HL-60 (cell line): ENCODE results near the gene AK9.
A peak's percentile ranks its signal among the peaks of the same experiment; 100 is the strongest.

Source experiments
- DNase-seq, 2 experiments: peaks; one replicate each; pipeline ENCODE4 v3.0.0-alpha.2; 2010 to 2020; ENCODE audit warnings: low read depth in 1 of 2, low spot score in 1 of 2
- H3K27ac ChIP-seq: fragments of 250-450 bp; sonication (Bioruptor Pico); replicated peaks from 2 replicates; pipeline ENCODE4 v1.5.1; 2020; ENCODE audit warnings: mild to moderate bottlenecking, moderate library complexity
- H3K27me3 ChIP-seq: fragments of 250-450 bp; sonication (Bioruptor Pico); 2 replicates; pipeline ENCODE4 v1.5.1; 2021; ENCODE audit warnings: mild to moderate bottlenecking, moderate library complexity; ENCODE audit not compliant: insufficient read depth, poor library complexity, severe bottlenecking
- H3K4me3 ChIP-seq: replicated peaks from 2 replicates; pipeline ENCODE4 v1.5.1; 2011; ENCODE audit warnings: mild to moderate bottlenecking, control low read depth, low read length; ENCODE audit not compliant: insufficient read depth
- GABPA ChIP-seq: IDR thresholded peaks from 2 replicates; pipeline ENCODE4 v1.6.1; 2012; ENCODE audit warnings: low read depth
- POLR2AphosphoS5 ChIP-seq: IDR thresholded peaks from 2 replicates; pipeline ENCODE4 v1.6.1; 2012; ENCODE audit warnings: low read depth
- SPI1 ChIP-seq: IDR thresholded peaks from 2 replicates; pipeline ENCODE4 v1.6.1; 2012; ENCODE audit warnings: low read depth, mild to moderate bottlenecking, borderline replicate concordance
- TF ChIP-seq, protein P1 (sequence below): IDR thresholded peaks from one replicate; pipeline ENCODE4 v1.5.1; 2011; ENCODE audit warnings: low read length, control low read depth, inconsistent platforms; ENCODE audit not compliant: insufficient read depth
- TF ChIP-seq, protein P2 (sequence below): IDR thresholded peaks from 2 replicates; pipeline ENCODE4 v1.6.1; 2012; ENCODE audit warnings: low read depth; ENCODE audit not compliant: insufficient replicate concordance

AK9 gene

DNA sequence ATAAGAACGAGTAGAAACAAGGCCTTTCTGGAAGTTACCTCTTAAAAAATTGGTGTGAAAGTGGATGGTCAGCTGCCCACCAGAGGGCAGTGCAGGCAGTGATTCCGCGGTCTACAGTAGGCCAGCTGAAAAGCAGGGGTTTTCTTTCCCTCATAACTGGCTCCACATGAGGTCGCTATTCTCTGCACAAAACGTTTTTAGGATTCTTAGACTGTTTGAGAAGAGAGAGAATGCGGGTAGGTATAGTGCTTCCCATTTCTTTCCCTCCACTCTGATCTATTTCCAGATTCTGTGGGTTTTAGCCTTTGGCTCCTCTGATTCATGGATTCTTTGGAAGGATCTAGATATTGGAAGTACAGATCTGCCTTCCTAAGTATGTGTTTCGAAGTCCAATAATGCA is 14.3 kb upstream of the AK9 start:
- DNase-seq, result peak; percentile 58 to 84
- Histone ChIP-seq H3K27me3 (no peaks in the 10 kb centered on the region), H3K27ac (no peak overlapping the region), H3K4me3 (no peak overlapping the region)
- TF ChIP-seq, protein P1, sequence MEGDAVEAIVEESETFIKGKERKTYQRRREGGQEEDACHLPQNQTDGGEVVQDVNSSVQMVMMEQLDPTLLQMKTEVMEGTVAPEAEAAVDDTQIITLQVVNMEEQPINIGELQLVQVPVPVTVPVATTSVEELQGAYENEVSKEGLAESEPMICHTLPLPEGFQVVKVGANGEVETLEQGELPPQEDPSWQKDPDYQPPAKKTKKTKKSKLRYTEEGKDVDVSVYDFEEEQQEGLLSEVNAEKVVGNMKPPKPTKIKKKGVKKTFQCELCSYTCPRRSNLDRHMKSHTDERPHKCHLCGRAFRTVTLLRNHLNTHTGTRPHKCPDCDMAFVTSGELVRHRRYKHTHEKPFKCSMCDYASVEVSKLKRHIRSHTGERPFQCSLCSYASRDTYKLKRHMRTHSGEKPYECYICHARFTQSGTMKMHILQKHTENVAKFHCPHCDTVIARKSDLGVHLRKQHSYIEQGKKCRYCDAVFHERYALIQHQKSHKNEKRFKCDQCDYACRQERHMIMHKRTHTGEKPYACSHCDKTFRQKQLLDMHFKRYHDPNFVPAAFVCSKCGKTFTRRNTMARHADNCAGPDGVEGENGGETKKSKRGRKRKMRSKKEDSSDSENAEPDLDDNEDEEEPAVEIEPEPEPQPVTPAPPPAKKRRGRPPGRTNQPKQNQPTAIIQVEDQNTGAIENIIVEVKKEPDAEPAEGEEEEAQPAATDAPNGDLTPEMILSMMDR, result peak; percentile 96
- TF ChIP-seq POLR2AphosphoS5, result no peak

DNA sequence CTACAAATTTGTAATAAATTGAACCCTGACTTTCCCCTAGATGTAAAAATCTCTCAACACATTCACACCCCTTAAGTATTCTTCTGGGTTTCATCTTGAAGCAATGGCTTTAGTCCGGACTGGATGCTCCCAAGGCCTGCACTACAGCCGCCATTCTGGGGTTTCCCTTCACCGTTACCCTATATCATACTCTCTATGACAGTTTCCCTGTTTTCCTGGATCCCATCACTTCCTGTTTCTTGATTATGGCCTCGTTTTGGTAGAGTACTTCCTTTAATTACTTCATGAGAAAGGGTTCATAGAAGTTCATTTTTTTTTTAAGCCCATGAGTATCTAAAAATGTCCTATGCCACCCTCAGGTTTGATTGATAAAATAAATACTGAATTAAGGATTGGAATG is 11.8 kb upstream of the AK9 start:
- H3K27me3 ChIP-seq, result no peaks in the 10 kb centered on the region
- H3K4me3 ChIP-seq, result no peak overlapping the region
- peak overlapping the region; percentile 49 for H3K27ac ChIP-seq
- peak in 1 of 2 experiments; percentile 30 for DNase-seq
- TF ChIP-seq SPI1 (peak; percentile 96), GABPA (0 out of 2 replicates have a peak, but pooled peaks have one; percentile 7), POLR2AphosphoS5 (no peak)
- TF ChIP-seq, protein P1, result no peak
- TF ChIP-seq, protein P2, sequence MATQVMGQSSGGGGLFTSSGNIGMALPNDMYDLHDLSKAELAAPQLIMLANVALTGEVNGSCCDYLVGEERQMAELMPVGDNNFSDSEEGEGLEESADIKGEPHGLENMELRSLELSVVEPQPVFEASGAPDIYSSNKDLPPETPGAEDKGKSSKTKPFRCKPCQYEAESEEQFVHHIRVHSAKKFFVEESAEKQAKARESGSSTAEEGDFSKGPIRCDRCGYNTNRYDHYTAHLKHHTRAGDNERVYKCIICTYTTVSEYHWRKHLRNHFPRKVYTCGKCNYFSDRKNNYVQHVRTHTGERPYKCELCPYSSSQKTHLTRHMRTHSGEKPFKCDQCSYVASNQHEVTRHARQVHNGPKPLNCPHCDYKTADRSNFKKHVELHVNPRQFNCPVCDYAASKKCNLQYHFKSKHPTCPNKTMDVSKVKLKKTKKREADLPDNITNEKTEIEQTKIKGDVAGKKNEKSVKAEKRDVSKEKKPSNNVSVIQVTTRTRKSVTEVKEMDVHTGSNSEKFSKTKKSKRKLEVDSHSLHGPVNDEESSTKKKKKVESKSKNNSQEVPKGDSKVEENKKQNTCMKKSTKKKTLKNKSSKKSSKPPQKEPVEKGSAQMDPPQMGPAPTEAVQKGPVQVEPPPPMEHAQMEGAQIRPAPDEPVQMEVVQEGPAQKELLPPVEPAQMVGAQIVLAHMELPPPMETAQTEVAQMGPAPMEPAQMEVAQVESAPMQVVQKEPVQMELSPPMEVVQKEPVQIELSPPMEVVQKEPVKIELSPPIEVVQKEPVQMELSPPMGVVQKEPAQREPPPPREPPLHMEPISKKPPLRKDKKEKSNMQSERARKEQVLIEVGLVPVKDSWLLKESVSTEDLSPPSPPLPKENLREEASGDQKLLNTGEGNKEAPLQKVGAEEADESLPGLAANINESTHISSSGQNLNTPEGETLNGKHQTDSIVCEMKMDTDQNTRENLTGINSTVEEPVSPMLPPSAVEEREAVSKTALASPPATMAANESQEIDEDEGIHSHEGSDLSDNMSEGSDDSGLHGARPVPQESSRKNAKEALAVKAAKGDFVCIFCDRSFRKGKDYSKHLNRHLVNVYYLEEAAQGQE, result no peak

- Histone ChIP-seq H3K27me3 (no peaks in the 10 kb centered on the region), H3K27ac (peak overlapping the region; percentile 49), H3K4me3 (no peak overlapping the region)
- DNase-seq, result peak; percentile 77 to 81
- no peak for TF ChIP-seq POLR2AphosphoS5
- TF ChIP-seq, protein P2, result no peak
- TF ChIP-seq, protein P1, result no peak
- peak; percentile 89 for TF ChIP-seq SPI1
These were observed 10.8 kb upstream of the AK9 start for GRCh38 chr6:109701774-109702173.

DNA sequence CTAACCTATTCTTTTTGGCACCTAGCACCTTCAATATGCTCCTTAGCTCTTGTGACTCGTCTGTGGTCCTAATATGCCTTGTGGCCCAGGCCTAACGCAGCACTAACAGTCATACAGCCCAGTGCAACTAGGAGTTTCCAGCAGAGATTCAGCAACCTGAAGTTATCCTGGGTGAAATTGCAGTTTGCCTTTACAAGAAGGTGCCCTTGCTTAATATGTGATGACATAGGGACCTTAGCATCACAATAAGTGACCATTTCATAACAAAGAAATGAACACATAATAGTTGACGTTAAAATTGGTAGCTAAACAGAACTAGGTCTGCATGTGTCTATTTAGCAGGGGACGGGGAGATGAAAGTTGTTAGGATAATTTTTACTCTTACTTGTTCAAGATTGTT is 10.2 kb upstream of the AK9 start:
- TF ChIP-seq GABPA (no peak), SPI1 (no peak)
- TF ChIP-seq, protein P1, result no peak
- Histone ChIP-seq H3K27ac (peak overlapping the region; percentile 49), H3K4me3 (no peak overlapping the region), H3K27me3 (no peaks in the 10 kb centered on the region)
- DNase-seq, result peak; percentile 51 to 62
